ENCODE results near the gene MAP3K5. TPM values are rescaled to one million over a fixed set of nuclear protein-coding genes. Genes with fewer than 3 reads are reported as not detected.

MAP3K5 gene
- total and polyA plus RNA-seq, 2 donors (not counting 3 experiments of a cell fraction or from before 2014, with no cell fraction given), result 1.5 to 7.0 TPM

DNA sequence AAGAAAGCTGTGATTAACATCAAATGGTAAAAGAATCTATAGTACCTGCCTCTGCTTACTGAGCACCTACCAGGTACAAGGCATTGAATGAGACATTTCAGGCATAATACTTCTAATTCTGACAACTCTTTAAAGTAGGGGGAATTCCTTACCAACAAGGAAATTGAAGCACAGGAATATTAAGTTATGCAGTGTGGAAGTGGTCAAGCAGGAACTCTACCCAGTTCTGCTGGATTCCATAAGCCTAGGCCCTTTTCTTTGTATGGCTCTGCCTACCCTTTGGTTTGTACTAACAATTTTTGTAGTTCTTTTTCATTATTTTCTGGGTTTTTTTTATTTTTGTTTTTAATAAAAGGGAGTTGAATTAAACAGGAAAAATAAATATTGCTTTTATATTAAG is 114.5 kb downstream of the MAP3K5 start:
- FAIRE-seq (no peak), DNase-seq (ENCODE audit: low read depth, low spot score) (no peak)
- Histone ChIP-seq H3K36me3 (ENCODE audit: control insufficient read depth in 2 of 2, extremely low read depth in 1 of 2, insufficient read depth in 2 of 2, low read length in 2 of 2) (no peaks in the 10 kb centered on the region), H3K9me1 (replicated peaks; ENCODE audit: control insufficient read depth, extremely low read depth, insufficient read depth, low read length) (no peaks in the 10 kb centered on the region), H3K4me1 (ENCODE audit: control insufficient read depth, extremely low read depth, insufficient read depth, low read length) (no peaks in the 10 kb centered on the region), H3K9ac (replicated peaks; ENCODE audit: extremely low read depth, insufficient read depth, low read length) (no peak overlapping the region), H3K79me2 (ENCODE audit: control insufficient read depth, insufficient read depth, low read length) (no peaks in the 10 kb centered on the region), H3K4me3 (replicated peaks in 1 of 3; ENCODE audit: insufficient read depth in 1 of 3, low read depth in 1 of 3, low read length in 3 of 3) (no peak overlapping the region), H3K4me2 (ENCODE audit: insufficient read depth, low read length) (no peak overlapping the region), H4K20me1 (replicated peaks; ENCODE audit: control insufficient read depth, extremely low read depth, insufficient read depth, low read length) (no peaks in the 10 kb centered on the region), H2AFZ (ENCODE audit: low read depth, low read length) (no peak overlapping the region), H3K27ac (ENCODE audit: insufficient read depth, low read depth, low read length) (no peak overlapping the region), H3K9me3 (replicated peaks; ENCODE audit: control insufficient read depth, insufficient read depth, low read length) (no peaks in the 10 kb centered on the region), H3K27me3 (ENCODE audit: control insufficient read depth in 2 of 2, insufficient read depth in 2 of 2, low read length in 2 of 2) (no peaks in the 10 kb centered on the region)
- intact Hi-C loops (cut with micrococcal nuclease) (no loop called here), dilution Hi-C loops (cut with MboI; ENCODE audit: extremely low pct_ligation_motif_present, low sequenced_read_pairs) (no loop called here)
- no TSS peak for BruUV-seq (replicated peaks)
- TF ChIP-seq EZH2 (IDR thresholded peaks at IDR 0.05; ENCODE audit: borderline replicate concordance, low read depth, low read length, severe bottlenecking), result no peak
- no peak for TF ChIP-seq MYC (IDR thresholded peaks at IDR 0.05; ENCODE audit: low read depth, low read length)
- TF ChIP-seq, protein P1, sequence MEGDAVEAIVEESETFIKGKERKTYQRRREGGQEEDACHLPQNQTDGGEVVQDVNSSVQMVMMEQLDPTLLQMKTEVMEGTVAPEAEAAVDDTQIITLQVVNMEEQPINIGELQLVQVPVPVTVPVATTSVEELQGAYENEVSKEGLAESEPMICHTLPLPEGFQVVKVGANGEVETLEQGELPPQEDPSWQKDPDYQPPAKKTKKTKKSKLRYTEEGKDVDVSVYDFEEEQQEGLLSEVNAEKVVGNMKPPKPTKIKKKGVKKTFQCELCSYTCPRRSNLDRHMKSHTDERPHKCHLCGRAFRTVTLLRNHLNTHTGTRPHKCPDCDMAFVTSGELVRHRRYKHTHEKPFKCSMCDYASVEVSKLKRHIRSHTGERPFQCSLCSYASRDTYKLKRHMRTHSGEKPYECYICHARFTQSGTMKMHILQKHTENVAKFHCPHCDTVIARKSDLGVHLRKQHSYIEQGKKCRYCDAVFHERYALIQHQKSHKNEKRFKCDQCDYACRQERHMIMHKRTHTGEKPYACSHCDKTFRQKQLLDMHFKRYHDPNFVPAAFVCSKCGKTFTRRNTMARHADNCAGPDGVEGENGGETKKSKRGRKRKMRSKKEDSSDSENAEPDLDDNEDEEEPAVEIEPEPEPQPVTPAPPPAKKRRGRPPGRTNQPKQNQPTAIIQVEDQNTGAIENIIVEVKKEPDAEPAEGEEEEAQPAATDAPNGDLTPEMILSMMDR (IDR thresholded peaks at IDR 0.05; ENCODE audit: extremely low read depth in 1 of 2, insufficient read depth in 1 of 2, low read depth in 1 of 2, low read length in 2 of 2), result no peak
- no peak for TF ChIP-seq FOS (IDR thresholded peaks at IDR 0.05; ENCODE audit: borderline replicate concordance, insufficient read depth, low read length)
- no peak for TF ChIP-seq POLR2A (IDR thresholded peaks at IDR 0.05; ENCODE audit: low read depth, low read length)
- TF ChIP-seq, protein P2, sequence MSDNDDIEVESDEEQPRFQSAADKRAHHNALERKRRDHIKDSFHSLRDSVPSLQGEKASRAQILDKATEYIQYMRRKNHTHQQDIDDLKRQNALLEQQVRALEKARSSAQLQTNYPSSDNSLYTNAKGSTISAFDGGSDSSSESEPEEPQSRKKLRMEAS (IDR thresholded peaks at IDR 0.05; ENCODE audit: insufficient read depth, insufficient read length), result no peak
- no peak for TF ChIP-seq JUN (IDR thresholded peaks at IDR 0.05; ENCODE audit: borderline replicate concordance, insufficient read depth, insufficient read length, low read depth)
- no peak for TF ChIP-seq GATA2 (IDR thresholded peaks at IDR 0.05; ENCODE audit: insufficient read depth, insufficient read length, low read depth, low read length)
- TF ChIP-seq POLR2AphosphoS5 (IDR thresholded peaks at IDR 0.05; ENCODE audit: insufficient read depth, low read depth, low read length), result no peak
- CTCF ChIA-PET, result no interaction called here
- POLR2A ChIA-PET, result no interaction called here

Data from endothelial cell of umbilical vein (primary cell).